Natural killer cell (primary cell): ENCODE data around the gene SLC52A1. TPM values are rescaled to one million over a fixed set of nuclear protein-coding genes. Genes with fewer than 3 reads are reported as not detected.

Source experiments
- ATAC-seq, 3 donors: fragments of 150-1000 bp in 2 of 3; fragments of 200-7000 bp in 1 of 3; cut with Tn5 transposase; 1 replicate in 1 of 3; 2 replicates in 2 of 3; pipeline ENCODE4 v1.10.0; 2021; ENCODE audit warnings: mild to moderate bottlenecking in 2 of 3, moderate library complexity in 2 of 3
- DNase-seq, 2 donors: peaks; one replicate each; pipeline versions ENCODE4 v3.0.0 to v3.0.0-alpha.2; 2013 to 2021; ENCODE audit warnings: mixed read lengths in 1 of 2
- H3K27ac ChIP-seq: one replicate; pipeline ENCODE4 v1.5.1; 2013; ENCODE audit warnings: mild to moderate bottlenecking, low read length
- H3K27me3 ChIP-seq: one replicate; pipeline ENCODE4 v1.6.1; 2013; ENCODE audit warnings: low read length; ENCODE audit not compliant: control insufficient read depth, insufficient read depth
- H3K36me3 ChIP-seq: one replicate; pipeline ENCODE4 v1.6.1; 2013; ENCODE audit warnings: low read length; ENCODE audit not compliant: control insufficient read depth, insufficient read depth
- H3K4me1 ChIP-seq: one replicate; pipeline ENCODE4 v1.6.1; 2013; ENCODE audit warnings: low read length; ENCODE audit not compliant: control insufficient read depth, insufficient read depth
- H3K4me3 ChIP-seq: one replicate; pipeline ENCODE4 v1.5.1; 2013; ENCODE audit warnings: low read length
- H3K9me3 ChIP-seq: one replicate; pipeline ENCODE4 v1.6.1; 2013; ENCODE audit warnings: low read length; ENCODE audit not compliant: control insufficient read depth, insufficient read depth
- H3K27ac Mint-ChIP-seq, 2 donors: one replicate each; pipeline ENCODE4 v1.8.0; 2022; ENCODE audit warnings: mild to moderate bottlenecking in 2 of 2, mixed read lengths in 2 of 2, moderate library complexity in 1 of 2
- H3K27me3 Mint-ChIP-seq, 2 donors: one replicate each; pipeline ENCODE4 v1.8.0; 2022; ENCODE audit warnings: low read depth in 2 of 2, mixed read lengths in 2 of 2
- H3K36me3 Mint-ChIP-seq: one replicate; pipeline ENCODE4 v1.8.0; 2022; ENCODE audit warnings: mixed read lengths
- H3K4me1 Mint-ChIP-seq, 2 donors: one replicate each; pipeline ENCODE4 v1.8.0; 2022; ENCODE audit warnings: mixed read lengths in 2 of 2
- H3K4me3 Mint-ChIP-seq: one replicate; pipeline ENCODE4 v1.8.0; 2022; ENCODE audit warnings: mild to moderate bottlenecking, moderate library complexity, mixed read lengths
- H3K9me3 Mint-ChIP-seq, 2 donors: one replicate each; pipeline ENCODE4 v1.8.0; 2022; ENCODE audit warnings: mixed read lengths in 2 of 2
- WGBS: methylation state at CpG from one replicate; pipeline ENCODE4 v1.1.7; 2013; ENCODE audit warnings: missing lambda C conversion rate; ENCODE audit not compliant: insufficient coverage; 5-methylcytosine and 5-hydroxymethylcytosine counted together
- intact Hi-C: fragments of 100-400 bp; cut with micrococcal nuclease; formaldehyde crosslinking; loops from one replicate; pipeline ENCODE4 v1.14.2; 2022
- total RNA-seq, 4 donors: library from RNA; stranded (reverse); fragments of 120-200 nt in 1 of 4; gene quantifications; one replicate each; pipeline versions ENCODE4 v1.2.3 to v1.2.4, GENCODE V29; 2013 to 2022
- TF ChIP-seq, protein P1 (sequence below): fragments of 200-600 bp; IDR thresholded peaks from one replicate; pipeline ENCODE4 v1.8.0; 2022; ENCODE audit warnings: antibody characterized with exemption

Gene SLC52A1
- total RNA-seq, 3 donors from 2014 or later (not counting 1 experiment from before 2014, with no cell fraction given), result not detected

DNA sequence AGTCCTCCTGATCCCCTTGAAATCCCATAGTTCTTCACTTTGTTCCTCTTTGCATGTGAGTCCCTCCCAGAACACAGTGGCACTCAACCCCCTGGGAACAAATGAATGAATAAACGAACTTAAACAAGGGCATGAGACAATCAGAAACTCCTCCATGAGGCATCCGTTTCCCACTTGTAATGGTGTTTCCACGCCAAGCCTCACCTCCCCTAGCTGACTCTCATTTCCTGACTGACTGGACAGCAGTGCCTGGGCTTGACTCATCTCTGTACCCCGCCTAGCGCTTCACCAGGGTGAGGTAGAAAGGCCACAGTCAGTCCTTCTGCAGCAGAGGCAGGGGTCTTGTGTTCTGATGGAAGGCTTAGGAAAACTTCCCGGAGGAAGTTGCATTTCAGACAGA, 23.3 kb downstream of the SLC52A1 start:
- Histone ChIP-seq H3K9me3 (no peaks in the 10 kb centered on the region), H3K4me1 (no peaks in the 10 kb centered on the region), H3K27ac (no peak overlapping the region), H3K4me3 (no peak overlapping the region), H3K36me3 (peaks cover 20% of the 10 kb centered on the region), H3K27me3 (no peaks in the 10 kb centered on the region)
- DNase-seq (no peak), ATAC-seq (no peak)
- H3K4me3 Mint-ChIP-seq, result no peak overlapping the region
- H3K9me3 Mint-ChIP-seq, result no peaks in the 10 kb centered on the region
- H3K27me3 Mint-ChIP-seq, result no peaks in the 10 kb centered on the region
- WGBS, result 89% methylated on average over 6 of the region's 6 CpGs
- H3K36me3 Mint-ChIP-seq, result peaks cover 11% of the 10 kb centered on the region
- intact Hi-C loops, result no loop called here
- TF ChIP-seq, protein P1, sequence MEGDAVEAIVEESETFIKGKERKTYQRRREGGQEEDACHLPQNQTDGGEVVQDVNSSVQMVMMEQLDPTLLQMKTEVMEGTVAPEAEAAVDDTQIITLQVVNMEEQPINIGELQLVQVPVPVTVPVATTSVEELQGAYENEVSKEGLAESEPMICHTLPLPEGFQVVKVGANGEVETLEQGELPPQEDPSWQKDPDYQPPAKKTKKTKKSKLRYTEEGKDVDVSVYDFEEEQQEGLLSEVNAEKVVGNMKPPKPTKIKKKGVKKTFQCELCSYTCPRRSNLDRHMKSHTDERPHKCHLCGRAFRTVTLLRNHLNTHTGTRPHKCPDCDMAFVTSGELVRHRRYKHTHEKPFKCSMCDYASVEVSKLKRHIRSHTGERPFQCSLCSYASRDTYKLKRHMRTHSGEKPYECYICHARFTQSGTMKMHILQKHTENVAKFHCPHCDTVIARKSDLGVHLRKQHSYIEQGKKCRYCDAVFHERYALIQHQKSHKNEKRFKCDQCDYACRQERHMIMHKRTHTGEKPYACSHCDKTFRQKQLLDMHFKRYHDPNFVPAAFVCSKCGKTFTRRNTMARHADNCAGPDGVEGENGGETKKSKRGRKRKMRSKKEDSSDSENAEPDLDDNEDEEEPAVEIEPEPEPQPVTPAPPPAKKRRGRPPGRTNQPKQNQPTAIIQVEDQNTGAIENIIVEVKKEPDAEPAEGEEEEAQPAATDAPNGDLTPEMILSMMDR, result no peak
- no peak overlapping the region for H3K27ac Mint-ChIP-seq
- H3K4me1 Mint-ChIP-seq, result no peaks in the 10 kb centered on the region

DNA sequence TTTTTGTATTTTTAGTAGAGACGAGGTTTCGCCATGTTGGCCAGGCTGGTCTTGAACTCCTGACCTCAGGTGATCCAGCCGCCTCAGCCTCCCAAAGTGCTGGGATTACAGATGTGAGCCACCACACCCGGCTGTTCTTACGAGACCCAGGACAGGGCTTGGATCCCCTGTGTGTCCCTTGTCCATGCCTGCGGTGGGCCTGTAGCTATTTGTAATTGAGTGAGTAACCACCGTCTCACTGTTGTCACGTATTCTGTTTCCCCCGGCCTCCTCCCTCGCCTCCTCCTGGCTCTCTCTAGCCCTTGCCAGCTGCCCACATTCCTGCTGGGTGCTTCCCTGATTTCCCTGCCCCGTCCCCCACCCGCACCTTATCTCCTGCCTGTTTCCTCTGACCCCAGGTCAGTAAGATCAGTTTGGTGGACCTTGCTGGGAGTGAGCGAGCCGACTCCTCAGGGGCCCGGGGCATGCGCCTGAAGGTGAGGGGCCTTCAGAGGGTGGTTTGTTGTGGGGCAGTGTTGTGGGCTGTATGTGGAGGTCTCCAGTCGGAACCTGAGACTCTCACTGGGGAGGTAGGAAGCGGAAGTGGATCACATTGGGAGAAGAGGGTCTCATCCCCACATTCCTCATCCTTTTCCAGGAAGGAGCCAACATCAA, 31.9 kb downstream of the SLC52A1 start:
- H3K36me3 Mint-ChIP-seq, result peaks cover 26% of the 10 kb centered on the region
- H3K4me3 Mint-ChIP-seq, result no peak overlapping the region
- intact Hi-C loops, result no loop called here
- peaks cover 39% of the 10 kb centered on the region for H3K36me3 ChIP-seq
- H3K27ac Mint-ChIP-seq, result no peak overlapping the region
- H3K4me3 ChIP-seq, result no peak overlapping the region
- WGBS, result over 99% methylated on average over 16 of the region's 18 CpGs
- H3K27ac ChIP-seq, result no peak overlapping the region
- peaks cover 18 to 29% of the 10 kb centered on the region in 2 donors for H3K4me1 Mint-ChIP-seq
- peaks cover 11% of the 10 kb centered on the region for H3K4me1 ChIP-seq
- no peaks in the 10 kb centered on the region for H3K27me3 Mint-ChIP-seq
- H3K27me3 ChIP-seq, result no peaks in the 10 kb centered on the region
- H3K9me3 Mint-ChIP-seq, result no peaks in the 10 kb centered on the region
- DNase-seq (no peak), ATAC-seq (no peak)
- H3K9me3 ChIP-seq, result no peaks in the 10 kb centered on the region
- TF ChIP-seq, protein P1, result no peak

DNA sequence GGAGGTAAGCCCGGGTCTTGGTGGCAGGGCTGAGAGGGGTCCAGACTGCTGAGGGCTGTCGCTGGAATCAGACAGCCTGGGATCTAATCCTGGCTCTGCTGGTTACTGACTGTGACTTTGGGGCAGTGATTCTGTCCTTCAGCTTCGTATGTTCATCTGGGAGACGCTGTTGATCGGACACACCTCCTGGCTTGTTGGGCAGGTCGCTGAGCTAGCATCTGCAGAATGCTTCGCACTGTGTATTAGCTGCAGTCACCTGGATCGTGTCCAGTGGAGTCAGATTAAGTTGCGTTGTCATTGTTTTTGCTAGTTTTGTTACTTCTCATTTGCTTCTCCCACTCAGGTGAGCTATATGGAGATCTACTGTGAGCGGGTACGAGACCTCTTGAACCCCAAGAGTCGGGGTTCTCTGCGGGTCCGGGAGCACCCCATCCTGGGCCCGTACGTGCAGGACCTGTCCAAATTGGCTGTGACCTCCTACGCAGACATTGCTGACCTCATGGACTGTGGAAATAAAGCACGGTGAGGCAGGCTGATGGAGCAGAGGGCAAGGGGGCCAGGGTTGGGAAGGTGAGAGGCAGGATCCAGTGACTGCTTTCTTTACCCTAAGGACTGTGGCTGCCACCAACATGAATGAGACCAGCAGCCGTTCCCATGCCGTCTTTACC, 33.0 kb downstream of the SLC52A1 start:
- DNase-seq, result no peak
- peaks cover 15% of the 10 kb centered on the region for H3K36me3 Mint-ChIP-seq
- WGBS, result 98% methylated on average over 20 of the region's 20 CpGs

More for the DNA sequence above, 33.0 kb downstream of the SLC52A1 start:
- peaks cover 14% of the 10 kb centered on the region for H3K4me1 ChIP-seq
- no peaks in the 10 kb centered on the region for H3K27me3 ChIP-seq
- Mint-ChIP-seq H3K4me3 (no peak overlapping the region), H3K27me3 (no peaks in the 10 kb centered on the region), H3K4me1 (peaks cover 18 to 32% of the 10 kb centered on the region in 2 donors), H3K9me3 (no peaks in the 10 kb centered on the region), H3K27ac (no peak overlapping the region)
- no peak overlapping the region for H3K4me3 ChIP-seq
- no peak for ATAC-seq
- peaks cover 29% of the 10 kb centered on the region for H3K36me3 ChIP-seq
- intact Hi-C loops, result no loop called here
- TF ChIP-seq, protein P1, result no peak
- no peaks in the 10 kb centered on the region for H3K9me3 ChIP-seq
- no peak overlapping the region for H3K27ac ChIP-seq
